SW 1271 (cell line): ENCODE results near the gene FKBP2.
A peak's percentile ranks its signal among the peaks of the same experiment; 100 is the strongest.
"Not testable (repeated sequence)": the region's sequence is repeated elsewhere in the genome, so short reads cannot be mapped to it uniquely, and the experiment has no call there.

Experiments used
- DNase-seq, 2 experiments: peaks; one replicate each; lab custom pipeline; 2025; lab: John Stamatoyannopoulos, UW

FKBP2 gene

DNA sequence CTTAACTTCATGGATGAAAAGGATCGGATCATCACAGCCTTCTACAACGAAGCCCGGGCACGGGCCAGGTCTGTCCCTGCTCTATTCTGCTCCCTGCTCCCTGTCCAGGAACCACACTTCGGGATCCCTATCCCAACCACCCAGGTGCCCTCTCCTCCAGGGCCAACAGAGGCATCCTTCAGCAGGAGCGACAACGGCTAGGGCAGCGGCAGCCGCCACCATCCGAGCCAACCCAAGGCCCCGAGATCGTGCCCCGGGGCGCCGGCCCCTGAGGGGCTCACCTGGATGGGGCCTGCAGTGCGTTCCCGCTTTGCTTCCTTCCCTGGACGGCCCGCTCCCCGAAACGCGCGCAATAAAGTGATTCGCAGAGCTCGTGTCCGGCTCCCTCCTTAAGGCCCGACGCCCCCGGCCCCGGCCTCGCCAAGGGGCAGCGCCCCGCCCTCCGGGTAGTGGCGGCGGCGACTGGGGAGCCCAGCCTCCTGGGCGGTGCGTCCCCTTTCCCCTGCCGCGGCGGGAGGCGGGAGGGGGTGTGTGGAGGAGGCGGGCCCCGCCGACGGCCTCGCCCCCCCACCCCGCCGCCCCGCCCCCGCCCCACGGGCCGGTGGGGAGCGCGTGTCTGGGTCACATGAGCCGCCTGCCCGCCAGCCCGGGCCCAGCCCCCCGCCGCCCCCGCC is 6.8 kb upstream of the FKBP2 start, which contains the start of gene VEGFB:
Gene VEGFB, plus strand, starts transcription at position 672 of the 674 bp plus-strand sequence. CDS start 250 bp downstream, outside the sequence.
- DNase-seq, result peak in 1 of 2 experiments; percentile 37

- DNase-seq, result peak in 1 of 2 experiments; percentile 33
Observed at GRCh38 chr11:64234647-64235379, 6.1 kb upstream of the FKBP2 start.

GRCh38 chr11:64235437-64236161 is 5.3 kb upstream of the FKBP2 start:
- DNase-seq, result no peak

DNA sequence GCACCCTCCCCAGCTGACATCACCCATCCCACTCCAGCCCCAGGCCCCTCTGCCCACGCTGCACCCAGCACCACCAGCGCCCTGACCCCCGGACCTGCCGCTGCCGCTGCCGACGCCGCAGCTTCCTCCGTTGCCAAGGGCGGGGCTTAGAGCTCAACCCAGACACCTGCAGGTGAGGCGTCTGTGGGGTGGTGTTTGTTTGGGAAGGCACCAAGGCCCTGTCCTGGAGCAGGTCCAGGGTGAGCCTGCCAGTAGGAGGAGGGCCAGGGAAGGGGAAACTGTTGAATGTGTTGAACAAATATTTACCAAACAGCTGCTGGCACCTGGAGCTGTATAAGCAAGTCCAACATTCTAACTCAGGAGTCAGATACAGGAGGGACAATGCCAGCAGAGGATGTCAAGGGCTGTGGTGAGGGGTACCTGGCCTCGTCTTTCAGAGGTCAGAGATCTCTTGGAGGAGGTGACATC is 3.4 kb upstream of the FKBP2 start:
- DNase-seq, result no peak

DNA sequence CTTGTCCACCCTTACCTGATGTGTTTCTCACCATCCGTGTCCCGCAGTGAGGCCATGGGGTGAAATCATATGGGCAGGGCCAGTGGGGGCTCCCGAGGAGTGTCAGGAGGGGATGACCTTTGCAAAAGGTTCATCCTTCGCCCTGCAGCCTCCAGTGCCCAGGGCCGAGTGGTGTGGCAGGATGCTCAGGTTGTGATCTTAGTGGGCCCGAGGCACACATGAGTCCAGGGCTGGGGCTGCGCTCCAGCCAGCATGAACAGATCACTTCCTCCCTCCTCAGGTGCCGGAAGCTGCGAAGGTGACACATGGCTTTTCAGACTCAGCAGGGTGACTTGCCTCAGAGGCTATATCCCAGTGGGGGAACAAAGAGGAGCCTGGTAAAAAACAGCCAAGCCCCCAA is 2.8 kb upstream of the FKBP2 start:
- DNase-seq, result no peak

- DNase-seq, result no peak
Observed at GRCh38 chr11:64238999-64239398, 1.9 kb upstream of the FKBP2 start.

DNA sequence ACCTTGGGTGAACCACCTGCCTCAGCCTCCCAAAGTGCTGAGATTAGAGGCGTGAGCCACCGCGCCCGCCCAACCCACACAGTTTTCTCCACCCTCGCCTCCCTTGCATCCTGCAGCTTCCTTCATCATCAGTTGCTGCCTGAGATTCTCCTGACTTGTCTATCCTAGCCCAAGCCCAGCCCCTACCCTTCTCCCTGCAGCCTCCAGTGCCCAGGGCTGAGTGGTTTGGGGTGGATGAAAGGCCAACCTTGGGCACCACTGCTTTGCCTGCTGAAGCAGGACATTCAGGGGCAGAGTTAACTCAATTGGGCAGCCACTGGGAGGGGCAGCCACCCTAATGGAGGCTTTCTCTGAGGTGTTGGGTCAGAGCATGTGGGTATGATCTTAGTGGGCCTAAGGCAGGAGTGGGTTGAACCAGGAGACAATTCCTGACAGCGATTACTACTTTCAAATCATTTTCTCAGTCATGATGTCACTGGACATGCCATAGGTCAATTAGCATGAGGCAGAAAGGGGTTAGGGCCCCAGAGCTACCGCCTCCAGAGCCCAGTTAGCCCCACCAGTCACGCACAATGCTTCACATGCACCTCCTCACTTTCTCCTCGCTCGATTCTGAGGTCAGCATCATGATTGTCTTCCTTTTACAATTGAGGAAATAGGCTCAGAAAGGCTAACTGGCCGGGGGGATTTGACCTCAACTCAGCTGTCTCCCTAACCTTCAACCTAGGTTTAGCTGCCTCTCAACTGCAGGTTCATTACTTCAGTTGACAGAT is 1.0 kb upstream of the FKBP2 start:
- DNase-seq, result no peak

DNA sequence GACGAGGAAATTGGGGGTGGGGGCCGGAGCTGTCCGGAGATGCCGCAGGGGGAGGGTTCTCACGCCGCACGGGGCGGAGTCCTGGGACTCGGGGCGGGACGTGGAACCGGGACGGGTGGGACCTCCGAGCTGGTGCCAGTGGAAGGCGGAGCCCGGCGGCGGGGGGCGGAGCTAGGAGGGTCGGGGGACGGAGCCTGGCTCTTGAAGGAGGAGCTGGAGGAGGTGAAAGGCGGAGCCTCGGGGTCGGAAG is 271 bp downstream of the FKBP2 start:
- DNase-seq, result peak; percentile 91 to 95

- DNase-seq, result peak in 1 of 2 experiments; percentile 52
Observed at GRCh38 chr11:64241491-64242374, 838 bp downstream of the FKBP2 start.

DNA sequence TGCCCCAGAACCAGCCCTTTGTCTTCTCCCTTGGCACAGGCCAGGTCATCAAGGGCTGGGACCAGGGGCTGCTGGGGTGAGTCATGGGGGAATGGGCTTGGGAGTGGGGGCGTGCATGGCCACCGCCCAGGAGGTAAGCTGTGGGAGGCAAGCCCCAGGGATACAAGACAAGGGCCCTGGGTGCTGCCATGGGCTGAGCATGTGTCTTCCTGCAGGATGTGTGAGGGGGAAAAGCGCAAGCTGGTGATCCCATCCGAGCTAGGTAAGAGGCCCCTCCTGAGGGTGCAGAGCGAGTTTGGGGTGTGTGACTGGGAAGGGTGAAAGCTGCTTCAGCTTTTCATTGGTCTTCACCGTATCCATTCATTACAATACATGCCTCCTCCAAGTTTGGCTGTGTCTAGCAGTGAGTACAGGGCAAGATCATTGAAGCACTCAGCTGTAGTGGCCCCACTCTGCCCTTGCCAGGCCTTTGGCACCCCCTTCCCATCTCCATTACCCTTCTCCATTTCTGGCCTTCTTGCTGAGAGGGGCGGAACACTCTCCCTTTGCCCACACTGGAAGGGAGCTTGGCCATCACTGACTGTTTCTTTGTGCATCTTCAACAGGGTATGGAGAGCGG is 2.5 kb downstream of the FKBP2 start:
- no peak for DNase-seq

- no peak for DNase-seq
Observed at GRCh38 chr11:64244107-64244506, 3.2 kb downstream of the FKBP2 start.

DNA sequence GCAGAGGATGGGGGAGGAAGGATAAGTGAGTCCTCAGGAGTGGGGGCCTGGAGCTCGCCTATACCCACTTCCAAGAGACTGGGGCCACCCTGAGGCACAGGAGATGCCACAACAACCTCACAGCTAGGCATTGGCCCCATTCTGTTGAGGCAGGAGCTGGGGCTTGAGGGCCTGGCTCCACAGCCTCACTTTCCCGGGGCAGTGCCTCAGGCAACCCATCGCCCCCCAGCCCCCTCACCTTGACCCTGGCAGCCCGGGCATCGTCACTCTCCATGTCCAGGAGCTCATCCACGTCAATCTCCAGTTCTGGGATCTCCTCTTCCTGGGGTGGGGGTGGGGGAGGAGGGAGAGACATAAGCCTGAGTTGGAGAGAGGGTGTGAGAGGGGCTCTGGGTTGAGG is 4.1 kb downstream of the FKBP2 start:
- DNase-seq, result no peak

DNA sequence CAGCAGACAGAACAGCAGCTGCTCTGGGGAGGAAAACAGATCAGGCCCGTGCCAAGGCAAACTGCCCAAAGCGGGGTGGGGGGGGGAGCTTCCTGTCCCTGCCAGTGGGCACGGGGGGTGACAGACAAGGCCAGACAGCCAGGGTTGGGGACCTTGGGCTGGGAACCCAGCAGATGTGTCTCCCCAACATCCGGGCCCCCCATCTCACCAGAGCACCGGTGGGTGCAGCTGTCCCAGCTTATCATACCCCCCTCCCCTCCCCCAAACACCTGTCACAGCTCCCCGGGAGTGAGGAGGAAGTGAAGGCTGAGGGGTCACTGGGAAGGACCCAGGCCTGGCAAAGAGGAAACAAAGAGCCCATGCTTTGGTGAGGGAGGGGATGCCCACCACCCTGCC is 4.5 kb downstream of the FKBP2 start:
- DNase-seq, result peak in 1 of 2 experiments; percentile 39

GRCh38 chr11:64245797-64246620 is 5.1 kb downstream of the FKBP2 start:
- peak; percentile 64 to 76 for DNase-seq

GRCh38 chr11:64246621-64246870 is 5.7 kb downstream of the FKBP2 start:
- not testable (repeated sequence) for DNase-seq

- peak; percentile 67 to 81 for DNase-seq
Observed at GRCh38 chr11:64246871-64247728, 6.2 kb downstream of the FKBP2 start, which contains the start of gene PPP1R14B. PPP1R14B (minus strand) TSS chr11:64246943; CDS start chr11:64246673, 270 bp downstream.

- no peak for DNase-seq
Observed at GRCh38 chr11:64247729-64248531, 7.0 kb downstream of the FKBP2 start.

DNA sequence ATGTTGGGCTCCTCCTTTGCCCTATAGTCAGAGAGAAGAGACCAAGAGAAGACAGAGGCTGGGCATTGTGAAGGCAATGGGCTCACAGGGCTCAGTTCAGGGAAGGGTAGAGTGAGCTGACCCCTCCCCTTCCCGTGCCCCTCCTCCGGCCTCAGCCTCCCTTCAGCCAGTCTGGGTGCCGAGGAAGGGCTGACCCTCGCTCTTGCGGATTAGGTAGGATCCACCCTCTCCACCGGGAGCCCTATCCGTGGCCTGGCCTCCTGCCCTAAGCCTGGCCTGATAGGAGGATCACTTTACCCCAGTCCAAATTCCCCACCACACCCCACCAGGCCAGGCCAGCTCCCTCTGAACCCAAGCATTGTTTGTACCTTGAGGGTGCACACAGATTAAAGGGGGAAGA is 7.7 kb downstream of the FKBP2 start:
- no peak for DNase-seq
